Thyroid gland (tissue), 4 donors: ENCODE measurements around the gene MANEA. TPM values are rescaled to one million over a fixed set of nuclear protein-coding genes. Genes with fewer than 3 reads are reported as not detected.
A peak's percentile ranks its signal among the peaks of the same experiment; 100 is the strongest.

Source experiments
- DNase-seq, 2 donors: peaks; one replicate each; pipeline ENCODE4 v3.0.0-alpha.2; 2019
- H3K27ac ChIP-seq, 3 donors: fragments of 200-600 bp; sonication (generic); 1 replicate in 2 of 3; 2 replicates in 1 of 3; pipeline ENCODE4 v1.5.1; 2016 to 2019; ENCODE audit warnings: mild to moderate bottlenecking in 1 of 3, moderate library complexity in 1 of 3
- H3K27me3 ChIP-seq: fragments of 200-600 bp; sonication (generic); one replicate; pipeline ENCODE4 v1.5.1; 2019
- H3K36me3 ChIP-seq, 2 donors: fragments of 200-600 bp; sonication (generic); one replicate each; pipeline ENCODE4 v1.5.1; 2016 to 2019
- H3K4me1 ChIP-seq, 2 donors: fragments of 200-600 bp; sonication (generic); one replicate each; pipeline ENCODE4 v1.5.1; 2017 to 2019
- H3K4me3 ChIP-seq, 3 donors: fragments of 200-600 bp; sonication (generic); replicated peaks in 1 of 3; 1 replicate in 2 of 3; 2 replicates in 1 of 3; pipeline ENCODE4 v1.5.1; 2016; ENCODE audit warnings: mild to moderate bottlenecking in 1 of 3
- H3K9me3 ChIP-seq: fragments of 200-600 bp; sonication (generic); one replicate; pipeline ENCODE4 v1.5.1; 2017
- POLR2A ChIP-seq, 2 donors: fragments of 450-650 bp; IDR thresholded peaks; one replicate each; pipeline ENCODE4 v1.6.1; 2017; ENCODE audit warnings: antibody characterized with exemption in 2 of 2, mild to moderate bottlenecking in 2 of 2, moderate library complexity in 1 of 2
- WGBS, 2 donors: methylation state at CpG; one replicate each; pipeline ENCODE4 v1.1.5; 2017; 5-methylcytosine and 5-hydroxymethylcytosine counted together
- intact Hi-C: fragments of 100-400 bp; cut with DNase I; formaldehyde crosslinking; loops from one replicate; pipeline ENCODE4 v1.15.1; 2023
- total RNA-seq, 4 donors: library from RNA; depleted of rRNA; stranded (reverse); fragments of >200 nt; gene quantifications; one replicate each; pipeline ENCODE4 v1.2.3, GENCODE V29; 2016
- TF ChIP-seq, protein P1 (sequence below), 6 experiments: fragments of 200-600 bp in 3 of 6; fragments of 450-650 bp in 3 of 6; sonication (generic) in 3 of 6; IDR thresholded peaks; one replicate each; pipeline ENCODE4 v1.5.1; 2016 to 2019; ENCODE audit warnings: antibody characterized with exemption in 6 of 6, mild to moderate bottlenecking in 2 of 6, inconsistent platforms in 1 of 6, moderate library complexity in 1 of 6

MANEA gene
- total RNA-seq, 4 donors from 2014 or later = 9.6 to 13.6 (median 12.6) TPM

DNA sequence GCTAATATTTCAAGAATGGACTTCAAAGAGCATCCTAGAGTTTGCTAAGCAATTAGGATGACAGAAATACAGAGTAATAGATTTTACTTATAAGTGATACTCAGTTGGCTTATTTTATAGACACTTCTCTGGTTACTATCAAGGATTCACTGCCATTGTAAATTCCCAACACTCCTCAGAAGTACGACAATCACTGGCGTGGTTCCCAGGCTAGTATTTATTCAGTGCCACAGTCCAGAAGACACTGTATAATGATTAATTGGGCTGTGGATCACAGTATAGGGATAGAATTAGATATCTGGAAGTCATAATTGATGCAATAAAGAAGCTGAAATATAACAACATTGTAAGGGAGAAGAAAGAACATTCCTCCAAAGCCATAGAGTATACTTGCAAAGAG, 15.7 kb downstream of the MANEA start:
- peak in 1 of 2 donors; percentile 1 for DNase-seq
- 42 to 43% methylated on average over 2 of the region's 2 CpGs for WGBS, 2 donors
- intact Hi-C loops = no loop called here

DNA sequence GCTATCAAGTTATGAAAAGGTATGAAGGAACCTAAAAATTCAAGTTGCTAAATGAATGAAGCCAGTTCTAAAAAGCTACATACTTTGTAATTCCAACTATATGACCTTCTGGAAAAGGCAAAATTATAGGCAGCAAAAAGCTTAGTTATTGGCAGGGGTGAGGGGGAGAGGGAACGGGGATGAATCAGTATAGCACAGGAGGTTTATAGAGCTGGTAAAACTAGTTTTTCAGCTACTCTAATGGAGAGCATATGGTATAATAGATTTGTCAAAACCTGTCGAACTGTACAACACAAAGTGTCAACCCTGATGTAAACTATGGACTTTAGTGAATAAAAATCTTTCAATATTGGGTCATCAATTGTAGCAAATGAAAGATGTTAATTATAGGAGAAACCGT, 18.7 kb downstream of the MANEA start:
- Histone ChIP-seq H3K4me3 (no peak overlapping the region), H3K4me1 (peaks cover 0 to 4% of the 10 kb centered on the region in 2 donors), H3K27ac (no peak overlapping the region), H3K27me3 (no peaks in the 10 kb centered on the region), H3K36me3 (no peaks in the 10 kb centered on the region), H3K9me3 (no peaks in the 10 kb centered on the region)
- TF ChIP-seq, protein P1, sequence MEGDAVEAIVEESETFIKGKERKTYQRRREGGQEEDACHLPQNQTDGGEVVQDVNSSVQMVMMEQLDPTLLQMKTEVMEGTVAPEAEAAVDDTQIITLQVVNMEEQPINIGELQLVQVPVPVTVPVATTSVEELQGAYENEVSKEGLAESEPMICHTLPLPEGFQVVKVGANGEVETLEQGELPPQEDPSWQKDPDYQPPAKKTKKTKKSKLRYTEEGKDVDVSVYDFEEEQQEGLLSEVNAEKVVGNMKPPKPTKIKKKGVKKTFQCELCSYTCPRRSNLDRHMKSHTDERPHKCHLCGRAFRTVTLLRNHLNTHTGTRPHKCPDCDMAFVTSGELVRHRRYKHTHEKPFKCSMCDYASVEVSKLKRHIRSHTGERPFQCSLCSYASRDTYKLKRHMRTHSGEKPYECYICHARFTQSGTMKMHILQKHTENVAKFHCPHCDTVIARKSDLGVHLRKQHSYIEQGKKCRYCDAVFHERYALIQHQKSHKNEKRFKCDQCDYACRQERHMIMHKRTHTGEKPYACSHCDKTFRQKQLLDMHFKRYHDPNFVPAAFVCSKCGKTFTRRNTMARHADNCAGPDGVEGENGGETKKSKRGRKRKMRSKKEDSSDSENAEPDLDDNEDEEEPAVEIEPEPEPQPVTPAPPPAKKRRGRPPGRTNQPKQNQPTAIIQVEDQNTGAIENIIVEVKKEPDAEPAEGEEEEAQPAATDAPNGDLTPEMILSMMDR (IDR thresholded peaks at IDR 0.05) = no peak
- no peak for TF ChIP-seq POLR2A (IDR thresholded peaks at IDR 0.05)
- DNase-seq = no peak
- intact Hi-C loops = no loop called here
- WGBS, 2 donors = 92 to 95% methylated on average over 3 of the region's 3 CpGs

More for the DNA sequence above, 15.7 kb downstream of the MANEA start:
- H3K27me3 ChIP-seq = no peaks in the 10 kb centered on the region
- TF ChIP-seq POLR2A (IDR thresholded peaks at IDR 0.05) = no peak
- TF ChIP-seq, protein P1 (IDR thresholded peaks at IDR 0.05) = no peak
- H3K4me1 ChIP-seq = peaks cover 0 to 4% of the 10 kb centered on the region in 2 donors
- H3K27ac ChIP-seq = no peak overlapping the region
- H3K9me3 ChIP-seq = no peaks in the 10 kb centered on the region
- H3K36me3 ChIP-seq = no peaks in the 10 kb centered on the region
- no peak overlapping the region for H3K4me3 ChIP-seq

DNA sequence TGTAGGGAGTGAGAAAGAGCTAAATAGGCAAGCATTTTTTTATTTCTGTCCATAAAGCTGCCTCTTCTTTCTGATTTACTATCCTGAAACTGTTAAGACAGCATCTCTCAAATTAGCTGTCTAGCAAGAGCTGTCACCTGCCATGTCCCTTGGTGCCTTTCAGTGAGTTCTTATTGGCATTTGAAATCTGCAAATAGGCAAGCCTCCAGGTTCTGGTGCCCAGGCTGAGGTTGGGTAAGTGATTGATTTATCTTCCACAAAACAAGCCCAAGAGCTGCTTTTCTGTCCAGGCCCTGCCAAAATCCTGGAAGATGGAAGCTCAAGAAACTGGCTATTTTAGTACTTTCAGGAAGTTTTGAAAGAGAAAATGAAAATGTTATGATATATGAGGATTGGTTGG, 22.4 kb downstream of the MANEA start:
- H3K4me1 ChIP-seq = peaks cover 0 to 2% of the 10 kb centered on the region in 2 donors
- no peak overlapping the region for H3K27ac ChIP-seq
- H3K27me3 ChIP-seq = no peaks in the 10 kb centered on the region
- no peak overlapping the region for H3K4me3 ChIP-seq
- H3K9me3 ChIP-seq = no peaks in the 10 kb centered on the region
- no peaks in the 10 kb centered on the region for H3K36me3 ChIP-seq
- intact Hi-C loops = no loop called here
- no peak for DNase-seq
- no peak for TF ChIP-seq POLR2A (IDR thresholded peaks at IDR 0.05)
- TF ChIP-seq, protein P1 (IDR thresholded peaks at IDR 0.05) = no peak

- H3K36me3 ChIP-seq = no peaks in the 10 kb centered on the region
- H3K4me1 ChIP-seq = no peaks in the 10 kb centered on the region
- H3K27me3 ChIP-seq = no peaks in the 10 kb centered on the region
- H3K27ac ChIP-seq = no peak overlapping the region
- H3K4me3 ChIP-seq = no peak overlapping the region
- TF ChIP-seq, protein P1 (IDR thresholded peaks at IDR 0.05) = no peak
- no peak for TF ChIP-seq POLR2A (IDR thresholded peaks at IDR 0.05)
- no peak for DNase-seq
- intact Hi-C loops = no loop called here
- WGBS, 2 donors = 86 to 89% methylated on average over 3 of the region's 3 CpGs
- no peaks in the 10 kb centered on the region for H3K9me3 ChIP-seq
These were observed 23.8 kb downstream of the MANEA start for GRCh38 chr6:95601133-95601532.

GRCh38 chr6:95614094-95614493, 36.8 kb downstream of the MANEA start:
- Histone ChIP-seq H3K27me3 (no peaks in the 10 kb centered on the region), H3K4me3 (no peak overlapping the region), H3K9me3 (no peaks in the 10 kb centered on the region), H3K36me3 (no peaks in the 10 kb centered on the region), H3K27ac (no peak overlapping the region), H3K4me1 (no peaks in the 10 kb centered on the region)
- TF ChIP-seq, protein P1 (IDR thresholded peaks at IDR 0.05) = no peak
- TF ChIP-seq POLR2A (IDR thresholded peaks at IDR 0.05) = no peak
- intact Hi-C loops = no loop called here
- no peak for DNase-seq
- WGBS, 2 donors = 84 to 88% methylated on average over 3 of the region's 3 CpGs
